NOMO-1 (cell line): ENCODE data around the gene SREK1.
"Not testable (repeated sequence)": the region's sequence is repeated elsewhere in the genome, so short reads cannot be mapped to it uniquely, and the experiment has no call there.

ENCODE experiments used
- DNase-seq, 2 experiments: peaks; one replicate each; lab custom pipeline; 2025; ENCODE audit not compliant: unreplicated experiment in 2 of 2; lab: John Stamatoyannopoulos, UW

Gene SREK1

DNA sequence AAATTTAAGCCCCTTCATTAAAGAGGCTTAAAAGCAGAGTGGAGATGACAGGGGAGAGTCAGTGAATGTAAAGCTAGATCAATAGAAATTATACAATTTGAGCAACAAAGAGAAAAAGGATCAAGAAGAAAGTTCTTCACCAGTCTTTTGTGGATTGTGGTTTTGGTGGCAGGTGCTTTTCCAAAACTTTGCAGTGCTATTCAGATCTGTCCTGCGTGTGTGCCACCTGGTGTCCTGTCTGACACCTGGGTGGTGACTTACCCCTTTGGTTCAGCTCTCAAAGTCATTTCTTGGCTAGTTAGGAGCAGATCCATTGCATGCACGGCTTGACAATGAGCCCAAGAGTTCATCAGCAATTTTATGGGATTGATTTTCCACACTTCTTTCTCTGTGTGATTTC lies 69.4 kb downstream of the SREK1 start:
- no peak for DNase-seq

DNA sequence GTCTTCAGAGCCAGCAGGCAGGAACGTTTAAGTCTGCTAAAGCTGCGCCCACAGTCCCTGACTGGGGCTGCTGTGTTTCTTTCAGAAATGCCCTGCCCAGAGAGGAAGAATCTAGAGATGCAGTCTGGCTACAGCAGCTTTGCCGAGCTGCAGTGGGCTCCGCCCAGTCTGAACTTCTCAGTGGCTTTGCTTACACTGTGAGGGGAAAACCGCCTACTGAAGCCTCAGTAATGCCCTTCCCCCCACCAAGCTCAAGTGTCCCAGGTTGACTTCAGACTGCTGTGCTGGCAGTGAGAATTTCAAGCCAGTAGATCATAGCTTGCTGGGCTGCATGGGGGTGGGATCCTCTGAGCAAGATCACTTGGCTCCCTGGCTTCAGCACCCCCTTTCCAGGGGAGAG lies 78.4 kb downstream of the SREK1 start:
- DNase-seq = no peak

GRCh38 chr5:66222896-66223295 lies 78.8 kb downstream of the SREK1 start:
- DNase-seq = not testable (repeated sequence)

DNA sequence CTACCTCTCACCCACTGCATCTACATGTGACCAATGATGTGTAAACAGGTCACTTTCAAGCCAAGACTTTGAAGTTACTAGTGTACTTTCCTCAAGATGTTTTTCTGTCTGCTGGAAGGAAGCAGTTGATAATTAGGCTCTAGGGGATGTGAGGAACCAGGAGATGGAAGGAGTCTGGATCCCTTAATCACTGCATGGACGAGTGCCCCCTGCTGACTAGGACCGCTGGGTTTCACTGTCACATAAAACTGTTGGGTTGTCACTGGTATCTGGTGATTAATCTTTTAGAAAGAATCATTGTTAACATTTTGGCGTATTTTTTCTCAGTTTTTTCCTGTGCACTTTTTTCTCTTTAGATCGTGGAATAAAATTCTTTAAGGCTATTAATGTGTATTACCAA lies 79.5 kb downstream of the SREK1 start:
- DNase-seq = no peak

GRCh38 chr5:66224274-66224673 lies 80.2 kb downstream of the SREK1 start:
- DNase-seq = no peak

DNA sequence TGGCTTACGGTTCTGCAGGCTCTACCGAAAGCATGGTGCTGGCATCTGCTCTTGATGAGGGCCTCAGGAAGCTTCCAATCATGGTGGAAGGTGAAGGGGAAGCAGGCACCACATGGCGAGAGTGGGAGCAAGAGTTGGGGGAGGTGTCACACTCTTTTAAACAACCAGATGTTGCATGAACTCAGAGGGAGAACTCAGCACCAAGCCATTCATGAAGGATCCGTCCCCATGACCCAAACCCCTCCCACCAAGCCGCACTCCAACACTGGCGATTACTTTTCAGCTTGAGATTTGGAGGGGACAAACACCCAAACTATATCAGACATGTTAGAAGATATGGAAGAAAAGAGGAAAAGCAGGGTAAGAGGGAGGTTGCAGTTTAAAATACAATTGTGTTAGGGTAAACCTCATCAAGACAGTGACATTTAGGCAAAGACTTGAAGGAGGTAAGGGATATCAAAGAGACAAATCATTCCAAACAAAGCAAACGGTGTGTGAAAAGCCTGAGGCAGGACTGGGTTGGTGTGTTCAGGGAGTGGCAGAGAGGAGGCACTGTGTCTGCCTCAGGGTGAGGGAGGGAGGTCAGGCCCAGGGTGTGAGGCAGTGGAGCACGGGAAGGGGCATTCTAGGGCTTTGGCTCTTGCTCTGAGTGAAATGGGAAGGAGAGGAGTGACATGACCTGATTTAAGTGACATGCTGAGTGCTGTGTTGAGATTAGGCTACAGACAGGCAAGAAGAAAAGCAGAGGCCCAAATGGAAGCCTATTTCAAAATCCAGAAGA lies 80.9 kb downstream of the SREK1 start:
- DNase-seq = no peak

- DNase-seq = no peak
These were observed 86.5 kb downstream of the SREK1 start for GRCh38 chr5:66230551-66230950.

GRCh38 chr5:66231508-66231907 lies 87.4 kb downstream of the SREK1 start:
- DNase-seq = no peak

- no peak for DNase-seq
These were observed 88.2 kb downstream of the SREK1 start for GRCh38 chr5:66232275-66232674.

DNA sequence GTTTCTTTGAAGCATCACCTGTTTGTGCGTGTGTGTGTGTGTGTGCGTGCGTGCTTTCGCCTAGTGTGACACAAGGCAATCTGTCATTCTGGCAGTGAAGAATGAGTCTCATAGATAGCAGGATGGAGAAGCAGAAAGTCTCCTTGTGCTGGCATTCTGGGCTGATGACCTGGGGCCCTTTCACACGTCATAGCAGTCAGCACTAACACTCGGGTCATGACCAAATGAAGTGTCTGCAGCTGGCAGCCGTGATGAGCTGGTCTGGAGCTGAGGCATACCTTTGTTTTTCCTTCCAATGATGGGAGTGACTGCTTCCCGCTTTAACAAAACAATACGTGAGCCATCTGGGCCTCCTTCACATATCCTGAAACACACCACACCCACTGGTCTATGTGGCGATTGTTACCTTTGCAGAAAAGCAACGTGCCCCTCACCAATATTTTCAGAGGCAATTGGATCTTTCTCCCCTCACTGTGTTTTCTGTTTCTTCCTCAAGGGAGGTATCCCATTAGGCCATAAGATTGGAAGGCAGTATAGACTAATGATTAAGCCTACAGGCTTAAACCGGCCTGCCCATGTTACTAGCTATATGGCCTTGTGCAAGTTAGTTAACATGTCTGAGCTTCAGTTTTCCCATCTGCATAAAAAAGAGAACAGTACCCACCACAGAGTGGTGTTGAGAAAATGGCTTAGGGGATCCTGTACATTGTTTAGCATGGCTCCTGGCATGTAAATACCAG lies 88.8 kb downstream of the SREK1 start:
- no peak for DNase-seq
